Central memory CD8-positive, alpha-beta T cell (primary cell): ENCODE data around the gene CDC14B.

Source experiments
- ATAC-seq: fragments of 150-1000 bp; cut with Tn5 transposase; replicated peaks from 2 replicates; pipeline ENCODE4 v1.10.0; 2022; ENCODE audit warnings: mild to moderate bottlenecking, moderate FRiP score, moderate number of reproducible peaks; ENCODE audit not compliant: poor library complexity, severe bottlenecking; ENCODE audit errors: extremely low read depth
- DNase-seq, 2 donors: peaks; one replicate each; pipeline ENCODE4 v3.0.0; 2021; ENCODE audit warnings: low spot score in 2 of 2
- H3K27ac Mint-ChIP-seq: one replicate; pipeline ENCODE4 v1.8.0; 2022; ENCODE audit warnings: low read depth, mild to moderate bottlenecking, moderate library complexity, mixed read lengths
- H3K27me3 Mint-ChIP-seq: one replicate; pipeline ENCODE4 v1.8.0; 2022; ENCODE audit warnings: mixed read lengths
- H3K36me3 Mint-ChIP-seq: one replicate; pipeline ENCODE4 v1.8.0; 2022; ENCODE audit warnings: mild to moderate bottlenecking, moderate library complexity, mixed read lengths; ENCODE audit not compliant: insufficient read depth
- H3K4me1 Mint-ChIP-seq: one replicate; pipeline ENCODE4 v1.8.0; 2022; ENCODE audit warnings: mixed read lengths
- H3K4me3 Mint-ChIP-seq: one replicate; pipeline ENCODE4 v1.8.0; 2022; ENCODE audit warnings: mild to moderate bottlenecking, moderate library complexity, mixed read lengths
- H3K9me3 Mint-ChIP-seq: one replicate; pipeline ENCODE4 v1.8.0; 2022; ENCODE audit warnings: mixed read lengths

CDC14B gene

DNA sequence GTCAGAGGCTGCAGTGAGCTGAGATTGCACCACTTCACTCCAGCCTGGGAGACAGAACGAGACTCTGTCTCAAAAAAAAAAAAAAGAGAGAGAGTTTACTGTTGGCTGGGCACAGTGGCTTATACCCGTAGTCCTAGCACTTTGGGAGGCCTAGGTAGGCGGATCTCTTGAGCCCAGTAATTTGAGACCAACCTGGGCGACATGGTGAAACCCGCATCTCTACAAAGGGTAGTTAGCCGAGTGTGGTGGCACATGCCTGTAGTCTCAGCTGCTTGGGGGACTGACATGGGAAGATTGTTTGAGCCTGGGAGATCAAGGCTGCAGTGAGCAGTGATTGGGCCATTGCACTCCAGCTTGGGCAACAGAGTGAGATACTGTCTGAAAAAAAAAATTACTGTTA, 157.1 kb downstream of the CDC14B start:
- ATAC-seq (no peak), DNase-seq (no peak)
- Mint-ChIP-seq H3K36me3 (peaks cover 23% of the 10 kb centered on the region), H3K27me3 (no peaks in the 10 kb centered on the region), H3K4me3 (no peak overlapping the region), H3K4me1 (no peaks in the 10 kb centered on the region), H3K27ac (no peak overlapping the region), H3K9me3 (no peaks in the 10 kb centered on the region)

DNA sequence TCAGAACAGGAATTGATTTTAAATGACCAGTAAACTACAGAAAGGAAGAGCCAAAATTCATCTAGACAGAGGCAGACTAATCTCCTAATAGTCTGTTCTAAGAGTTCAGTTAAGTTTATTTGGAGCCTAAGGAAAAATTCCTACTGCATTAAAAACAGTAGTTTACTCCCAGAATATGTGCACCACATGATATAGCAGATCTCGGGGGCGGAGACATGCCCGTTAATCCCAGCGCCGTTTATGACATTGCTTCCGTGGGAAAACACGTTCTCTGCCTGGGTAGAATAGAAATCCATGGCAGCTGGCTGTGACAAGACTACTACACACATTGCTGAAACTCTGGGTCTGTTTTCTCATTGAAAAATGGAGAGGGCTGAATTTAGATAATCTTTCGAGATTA, 158.3 kb downstream of the CDC14B start:
- peaks cover 16% of the 10 kb centered on the region for H3K36me3 Mint-ChIP-seq
- DNase-seq, result no peak

DNA sequence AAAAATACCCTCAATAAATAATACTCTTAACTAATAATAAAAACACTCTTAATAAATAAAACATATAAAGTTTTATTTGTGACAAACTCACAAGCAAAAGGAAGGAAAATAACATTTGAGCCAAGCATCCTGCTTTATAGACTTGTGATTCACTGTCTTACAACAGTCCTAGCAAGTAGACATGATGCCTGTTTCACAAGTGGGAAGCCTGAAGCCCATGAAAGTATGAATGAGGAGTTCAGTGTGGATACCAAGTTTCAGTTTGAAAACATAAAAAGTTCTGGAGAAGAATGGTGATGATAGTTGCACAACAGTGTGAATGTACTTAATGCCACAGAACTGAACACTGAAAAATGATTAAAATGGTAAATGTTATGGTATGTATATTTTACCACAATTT, 158.8 kb downstream of the CDC14B start:
- DNase-seq, result no peak
- H3K4me3 Mint-ChIP-seq, result no peak overlapping the region
- H3K36me3 Mint-ChIP-seq, result peaks cover 14% of the 10 kb centered on the region
- no peak for ATAC-seq
- no peaks in the 10 kb centered on the region for H3K27me3 Mint-ChIP-seq
- H3K4me1 Mint-ChIP-seq, result no peaks in the 10 kb centered on the region
- H3K27ac Mint-ChIP-seq, result no peak overlapping the region
- no peaks in the 10 kb centered on the region for H3K9me3 Mint-ChIP-seq

More for the DNA sequence above, 158.3 kb downstream of the CDC14B start:
- Mint-ChIP-seq H3K9me3 (no peaks in the 10 kb centered on the region), H3K27ac (no peak overlapping the region), H3K4me1 (no peaks in the 10 kb centered on the region), H3K4me3 (no peak overlapping the region), H3K27me3 (no peaks in the 10 kb centered on the region)
- no peak for ATAC-seq

DNA sequence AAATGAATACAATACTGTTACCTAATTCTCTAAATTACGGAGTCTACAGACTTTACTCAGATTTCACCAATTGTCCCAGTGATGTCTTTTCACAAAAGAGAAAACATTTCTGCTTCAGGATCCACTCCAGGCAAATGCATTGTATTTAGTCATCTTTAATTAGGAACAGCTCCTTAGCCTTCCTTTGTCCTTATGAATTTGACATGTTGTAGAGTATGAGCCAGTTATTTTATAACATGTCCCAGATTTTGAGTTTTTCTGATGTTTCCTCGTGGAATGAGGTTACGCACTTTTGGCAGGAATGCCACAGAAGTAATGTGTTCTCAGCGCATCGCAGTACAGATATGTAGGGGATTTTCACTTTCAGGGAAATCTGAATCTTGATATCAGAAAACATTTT, 159.2 kb downstream of the CDC14B start:
- Mint-ChIP-seq H3K9me3 (no peaks in the 10 kb centered on the region), H3K4me3 (no peak overlapping the region), H3K27ac (no peak overlapping the region), H3K4me1 (no peaks in the 10 kb centered on the region), H3K36me3 (peaks cover 12% of the 10 kb centered on the region), H3K27me3 (no peaks in the 10 kb centered on the region)
- ATAC-seq (no peak), DNase-seq (no peak)

DNA sequence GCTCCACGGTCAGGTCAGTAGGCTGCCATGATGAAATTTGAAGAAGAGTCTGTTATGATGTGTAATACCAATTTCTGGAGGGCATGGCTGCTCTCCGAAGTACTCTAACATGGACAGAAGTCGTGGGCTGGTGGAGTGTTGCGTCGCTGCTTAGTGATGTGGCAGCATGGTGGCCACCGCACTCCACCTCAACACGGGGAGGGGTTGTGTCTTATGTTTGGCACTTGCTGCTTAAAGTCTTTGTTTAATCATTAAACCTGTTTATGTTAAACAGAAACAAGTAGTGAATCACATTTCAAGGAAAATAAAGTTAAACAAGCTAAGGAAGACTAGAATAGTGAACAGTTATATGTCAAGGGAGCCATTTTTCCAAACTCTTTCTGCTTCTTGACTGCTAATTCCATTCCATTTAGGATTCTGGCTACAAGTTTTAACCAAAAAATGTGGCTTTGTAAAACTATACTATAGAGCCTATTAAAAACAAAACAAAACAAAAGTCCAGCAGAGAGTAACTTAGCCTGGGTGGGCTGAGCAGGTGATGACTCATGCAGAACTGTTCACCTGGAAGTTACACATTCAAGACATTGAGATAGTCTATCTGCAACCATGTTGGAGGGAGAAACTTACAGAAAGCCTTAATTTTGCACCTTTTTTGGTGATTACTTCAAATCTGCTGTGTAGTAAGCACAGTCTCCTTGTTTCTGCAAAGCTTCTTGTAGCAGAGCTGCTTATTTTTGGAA, 160.2 kb downstream of the CDC14B start:
- H3K4me3 Mint-ChIP-seq, result no peak overlapping the region
- H3K4me1 Mint-ChIP-seq, result no peaks in the 10 kb centered on the region
- no peak for DNase-seq

DNA sequence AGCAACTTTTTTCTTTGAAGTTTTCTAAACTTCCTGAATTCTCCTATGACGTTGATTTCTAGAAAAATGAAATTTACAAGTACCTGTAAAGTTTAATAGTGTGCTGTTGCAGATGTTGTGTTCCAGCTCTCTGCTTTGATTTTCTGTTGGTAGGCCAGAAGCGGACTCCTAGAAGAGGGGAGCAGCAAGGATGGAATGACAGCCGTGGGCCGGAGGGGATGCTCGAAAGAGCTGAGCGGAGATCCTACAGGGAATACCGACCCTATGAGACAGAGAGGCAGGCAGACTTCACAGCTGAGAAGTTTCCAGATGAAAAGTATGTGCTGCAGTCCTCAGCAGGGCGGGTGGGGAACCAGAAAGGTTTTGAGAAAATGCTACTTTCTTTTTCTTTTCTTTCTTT, 161.4 kb downstream of the CDC14B start:
- no peak overlapping the region for H3K27ac Mint-ChIP-seq

More for the DNA sequence above, 160.2 kb downstream of the CDC14B start:
- peaks cover 9% of the 10 kb centered on the region for H3K36me3 Mint-ChIP-seq
- ATAC-seq, result no peak
- H3K9me3 Mint-ChIP-seq, result no peaks in the 10 kb centered on the region
- no peak overlapping the region for H3K27ac Mint-ChIP-seq
- no peaks in the 10 kb centered on the region for H3K27me3 Mint-ChIP-seq

DNA sequence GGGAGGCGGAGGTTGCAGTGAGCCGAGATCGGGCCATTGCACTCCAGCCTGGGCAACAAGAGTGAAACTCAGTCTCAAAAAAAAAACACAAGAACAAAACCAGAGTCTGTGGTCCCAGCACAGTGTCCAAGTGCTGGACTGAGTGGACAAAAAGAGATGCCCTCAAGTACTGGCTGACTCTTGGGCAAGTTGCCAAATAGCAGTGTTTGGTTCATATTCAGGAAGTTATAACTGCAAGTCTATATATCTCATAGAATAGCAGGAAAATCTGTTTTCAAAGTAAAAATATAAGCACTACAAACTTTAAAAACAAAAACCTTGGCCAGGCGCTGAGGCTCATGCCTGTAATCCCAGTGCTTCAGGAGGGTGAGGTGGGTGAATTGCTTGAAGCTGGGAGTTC, 162.4 kb downstream of the CDC14B start:
- H3K27ac Mint-ChIP-seq, result no peak overlapping the region
- ATAC-seq (no peak), DNase-seq (no peak)
- no peaks in the 10 kb centered on the region for H3K9me3 Mint-ChIP-seq
- H3K27me3 Mint-ChIP-seq, result no peaks in the 10 kb centered on the region
- no peak overlapping the region for H3K4me3 Mint-ChIP-seq
- H3K36me3 Mint-ChIP-seq, result peaks cover 9% of the 10 kb centered on the region
- peaks cover 10% of the 10 kb centered on the region for H3K4me1 Mint-ChIP-seq

More for the DNA sequence above, 161.4 kb downstream of the CDC14B start:
- DNase-seq, result no peak
- Mint-ChIP-seq H3K4me3 (no peak overlapping the region), H3K4me1 (peaks cover 6% of the 10 kb centered on the region), H3K27me3 (no peaks in the 10 kb centered on the region), H3K9me3 (no peaks in the 10 kb centered on the region), H3K36me3 (peaks cover 9% of the 10 kb centered on the region)
- ATAC-seq, result no peak

DNA sequence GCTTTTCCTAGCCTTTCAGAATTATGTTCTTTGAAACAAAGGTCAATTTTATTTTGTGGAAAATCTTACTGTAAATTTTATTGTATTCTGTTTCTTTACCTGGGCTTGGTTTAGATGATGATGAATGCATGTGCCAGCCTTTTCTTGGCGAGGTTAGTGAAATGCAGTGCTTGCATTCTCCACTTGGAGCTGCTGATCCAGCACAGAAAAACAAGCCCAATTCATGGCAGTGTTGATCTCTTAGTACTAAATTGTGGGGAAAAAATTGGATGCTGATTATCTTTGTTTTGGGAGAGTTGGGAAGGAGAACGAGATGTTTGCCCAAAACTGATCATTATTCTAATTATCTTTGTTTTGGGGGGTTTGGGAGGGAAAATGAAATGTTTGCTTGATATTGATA, 166.0 kb downstream of the CDC14B start:
- Mint-ChIP-seq H3K27me3 (no peaks in the 10 kb centered on the region), H3K4me1 (peaks cover 24% of the 10 kb centered on the region), H3K27ac (no peak overlapping the region), H3K36me3 (peaks cover 12% of the 10 kb centered on the region), H3K4me3 (no peak overlapping the region), H3K9me3 (no peaks in the 10 kb centered on the region)
- no peak for ATAC-seq
- DNase-seq, result no peak

DNA sequence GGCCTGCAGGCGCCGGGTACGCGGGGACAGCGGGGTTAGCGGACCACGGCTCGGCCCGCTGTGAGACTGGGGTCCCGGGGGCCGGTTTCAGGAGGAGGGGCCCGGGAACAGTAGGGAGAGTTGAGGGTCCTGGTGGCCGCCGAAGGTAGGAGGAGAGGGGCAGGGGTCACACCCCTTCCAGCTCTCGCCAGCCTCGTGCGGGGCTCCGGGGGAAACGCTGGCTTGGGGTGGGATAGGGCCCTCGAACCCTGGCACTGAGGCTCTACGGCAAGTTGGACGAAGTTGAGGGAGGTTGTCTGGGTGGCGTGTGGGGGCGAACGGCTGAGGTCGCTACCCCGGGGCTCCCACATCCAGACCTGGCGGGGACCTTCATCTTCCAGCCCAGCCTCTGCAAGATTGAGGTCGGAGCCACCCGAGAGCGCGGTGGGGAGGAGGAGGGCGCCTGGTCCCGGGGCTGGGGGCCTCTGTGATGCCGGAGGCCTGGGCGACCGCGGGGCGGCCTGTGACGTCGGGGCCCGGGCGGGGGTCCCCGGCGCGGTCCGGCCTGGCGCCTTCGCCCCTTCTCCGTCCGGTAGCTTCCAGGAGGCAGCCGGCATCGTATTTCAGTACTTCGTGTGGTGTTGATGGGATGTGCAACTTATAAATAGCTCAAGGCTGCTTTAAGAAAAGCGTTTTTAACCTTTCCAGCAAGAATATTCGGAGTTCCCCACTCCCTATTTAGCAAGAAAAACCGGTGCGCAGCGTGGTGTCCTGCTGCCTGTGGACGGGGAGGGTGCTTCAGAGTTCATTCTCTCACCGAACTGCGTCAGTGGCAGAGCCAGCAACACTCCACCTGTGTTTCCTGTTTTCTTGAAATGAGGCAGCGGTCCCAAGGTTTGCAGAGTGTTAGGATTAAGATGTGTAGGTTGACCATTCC, 168.8 kb downstream of the CDC14B start:
- Mint-ChIP-seq H3K36me3 (peaks cover 8% of the 10 kb centered on the region), H3K27me3 (no peaks in the 10 kb centered on the region), H3K4me3 (peak overlapping the region; percentile 84), H3K4me1 (peaks cover 24% of the 10 kb centered on the region), H3K9me3 (no peaks in the 10 kb centered on the region), H3K27ac (peak overlapping the region; percentile 41)
- DNase-seq (peak in 1 of 2 donors; percentile 25), ATAC-seq (peak; percentile 25)
